D341Med (cell line): ENCODE data around the gene CX3CR1.
"Not testable (repeated sequence)": the region's sequence is repeated elsewhere in the genome, so short reads cannot be mapped to it uniquely, and the experiment has no call there.

Source experiments
- DNase-seq: peaks from one replicate; pipeline ENCODE4 v3.0.0; 2012; ENCODE audit warnings: low spot score

The CX3CR1 gene, protein sequence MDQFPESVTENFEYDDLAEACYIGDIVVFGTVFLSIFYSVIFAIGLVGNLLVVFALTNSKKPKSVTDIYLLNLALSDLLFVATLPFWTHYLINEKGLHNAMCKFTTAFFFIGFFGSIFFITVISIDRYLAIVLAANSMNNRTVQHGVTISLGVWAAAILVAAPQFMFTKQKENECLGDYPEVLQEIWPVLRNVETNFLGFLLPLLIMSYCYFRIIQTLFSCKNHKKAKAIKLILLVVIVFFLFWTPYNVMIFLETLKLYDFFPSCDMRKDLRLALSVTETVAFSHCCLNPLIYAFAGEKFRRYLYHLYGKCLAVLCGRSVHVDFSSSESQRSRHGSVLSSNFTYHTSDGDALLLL

DNA sequence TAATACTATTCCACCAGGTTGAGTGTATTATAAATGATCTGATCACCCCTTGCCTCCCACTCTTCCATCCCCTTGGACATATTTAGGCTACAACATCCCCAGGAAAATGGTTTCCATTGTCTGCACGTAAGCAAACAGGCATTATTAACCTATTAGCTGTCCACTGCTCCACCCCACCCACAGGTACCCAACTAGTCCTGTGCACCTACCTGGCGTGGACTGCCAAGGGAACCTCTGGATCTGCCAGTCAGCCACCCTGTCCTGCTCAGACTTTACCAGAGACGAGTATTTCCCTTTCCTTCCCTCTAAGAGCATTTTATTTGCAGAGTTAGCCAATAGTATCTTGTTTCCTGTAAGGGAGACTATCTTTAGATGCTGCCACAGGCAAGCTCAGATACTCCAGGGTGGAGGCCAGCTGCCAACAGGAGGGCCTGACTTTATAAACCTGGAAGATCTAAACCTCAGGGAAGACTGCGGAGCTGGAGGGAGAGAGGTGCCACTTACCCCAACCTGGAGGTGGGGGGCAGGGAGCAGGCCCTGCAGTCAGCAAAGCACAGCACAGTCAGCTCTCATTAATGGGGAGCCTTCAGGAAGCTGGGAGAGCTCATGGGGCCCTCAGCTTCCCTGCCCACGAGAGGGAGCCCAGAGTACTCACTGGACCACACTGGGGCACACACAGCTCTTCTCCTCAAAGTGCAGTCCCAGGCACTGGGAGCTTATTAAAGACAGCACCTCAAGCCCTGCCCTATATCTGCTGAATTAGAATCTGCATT is at the start of gene CX3CR1:
Gene CX3CR1 (minus strand): TSS at position 292 of the 773 bp plus-strand sequence. CDS start 13,527 bp downstream, outside the sequence.
- DNase-seq, result no peak

DNA sequence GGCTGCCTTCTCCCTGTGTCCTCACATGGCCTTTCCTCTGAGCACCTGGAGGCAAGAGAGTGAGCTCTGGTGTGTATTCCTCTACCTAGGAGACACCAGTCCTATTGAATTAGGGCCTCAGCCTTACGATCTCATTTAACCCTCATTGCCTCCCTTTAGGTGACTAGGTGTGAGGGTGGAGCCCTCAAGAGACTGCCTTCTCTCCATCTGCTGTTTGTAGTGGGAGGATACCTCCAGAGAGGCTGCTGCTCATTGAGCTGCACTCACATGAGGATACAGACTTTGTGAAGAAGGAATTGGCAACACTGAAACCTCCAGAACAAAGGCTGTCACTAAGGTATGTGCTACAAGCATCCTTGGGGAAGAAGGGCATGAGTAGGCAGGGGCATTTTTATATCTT is 49.7 kb upstream of the CX3CR1 start, which contains the start of gene CCR8:
Gene CCR8 (plus strand): TSS at position 217 of the 400 bp plus-strand sequence. CDS start 2,623 bp downstream, outside the sequence.
- DNase-seq, result no peak

DNA sequence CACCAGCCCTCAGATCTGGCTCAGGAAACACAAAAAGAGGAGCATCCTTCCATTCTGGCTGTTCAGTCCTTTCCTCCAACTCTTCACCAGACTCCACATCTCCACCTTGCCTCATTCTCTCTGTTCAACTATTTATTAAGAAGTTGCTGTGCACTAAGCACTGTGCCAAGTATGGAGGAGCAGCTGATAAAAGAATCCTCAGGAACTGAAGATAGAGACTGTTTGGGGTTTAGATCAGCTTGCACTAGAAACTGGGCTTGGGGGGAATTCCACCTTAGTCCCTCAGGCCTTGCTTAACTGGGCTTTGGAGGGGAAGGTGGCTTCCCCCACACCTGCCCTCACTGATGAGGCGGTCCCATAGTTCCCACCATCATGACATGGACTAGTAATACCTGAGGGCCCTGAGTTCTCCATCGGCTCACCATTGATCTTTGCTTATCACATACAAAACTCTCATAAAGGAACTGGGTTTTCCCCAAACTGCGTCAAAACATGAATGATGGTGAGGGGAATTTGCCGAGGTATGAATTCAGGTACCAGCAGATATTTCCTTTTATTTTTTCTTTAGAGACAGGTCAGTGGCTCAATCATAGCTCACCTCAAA is 48.0 kb upstream of the CX3CR1 start:
- no peak for DNase-seq

DNA sequence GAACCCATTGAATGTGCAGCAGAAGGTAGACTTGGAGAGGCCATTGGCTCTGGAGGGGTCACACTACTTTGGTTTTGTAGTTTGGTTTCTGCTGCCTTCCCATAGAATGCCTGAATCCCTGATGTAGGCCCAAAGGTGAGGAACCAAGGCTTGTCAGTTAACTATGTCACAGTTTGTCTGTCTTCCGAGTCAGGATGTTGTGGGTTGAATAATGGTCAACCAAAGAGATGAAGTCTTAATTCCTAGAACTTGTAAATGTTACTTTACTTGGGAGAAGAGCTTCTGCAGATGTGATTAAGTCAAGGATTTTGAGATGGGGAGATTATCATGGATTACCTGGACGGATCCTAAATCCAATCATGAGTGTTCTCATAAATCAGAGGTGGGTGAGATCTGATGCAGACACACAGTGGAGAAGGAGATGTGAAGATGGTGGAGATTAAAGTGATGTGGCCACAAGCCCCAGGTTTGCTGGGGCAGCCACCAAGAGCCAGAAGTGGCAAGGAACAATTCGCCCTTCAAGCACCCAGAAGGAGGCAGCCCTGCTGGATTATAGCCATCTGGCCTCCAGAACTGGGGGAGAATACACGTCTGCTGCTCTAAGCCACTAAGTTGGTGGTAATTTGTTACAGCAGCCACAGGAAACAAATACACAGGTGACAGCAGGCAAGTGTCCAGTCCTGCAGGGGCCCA is 47.4 kb upstream of the CX3CR1 start:
- no peak for DNase-seq

DNA sequence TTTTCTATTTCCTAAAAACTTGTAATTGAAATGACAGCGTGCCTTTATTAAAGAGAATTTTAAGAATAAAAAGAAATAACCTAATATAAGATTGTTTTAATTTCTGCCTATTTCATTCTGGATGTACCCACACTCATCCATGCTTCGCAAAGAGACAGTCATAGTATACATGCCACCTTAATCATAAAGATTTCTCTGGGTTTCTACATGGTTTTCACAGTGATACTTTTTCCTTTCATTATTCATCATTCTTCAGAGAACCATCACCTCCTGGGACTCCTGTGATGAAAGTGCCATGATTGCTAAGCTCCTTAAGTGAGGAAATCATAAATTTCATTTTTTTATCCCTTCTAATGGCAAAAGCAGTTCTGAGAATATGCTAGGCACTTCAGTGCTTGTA is 45.4 kb upstream of the CX3CR1 start:
- no peak for DNase-seq

DNA sequence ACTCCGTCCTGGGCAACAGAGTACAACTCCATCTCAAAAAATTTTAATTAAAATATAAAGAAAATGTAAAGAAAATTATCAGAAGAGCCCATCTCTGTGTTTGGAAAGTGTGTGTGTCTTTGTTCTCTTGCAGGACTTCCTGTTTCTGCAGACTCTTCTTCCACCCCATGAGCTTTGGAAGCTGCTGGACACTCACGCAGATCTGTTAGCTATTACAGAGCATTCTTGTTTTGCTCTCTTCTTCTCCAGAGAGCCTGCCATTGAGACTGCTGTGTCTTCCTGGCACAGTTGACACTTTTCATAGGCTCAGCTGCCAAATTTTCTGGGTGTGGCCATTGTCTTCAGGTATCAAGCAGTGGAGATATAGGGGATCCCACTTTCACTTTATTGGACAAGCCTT is 43.7 kb upstream of the CX3CR1 start:
- no peak for DNase-seq

DNA sequence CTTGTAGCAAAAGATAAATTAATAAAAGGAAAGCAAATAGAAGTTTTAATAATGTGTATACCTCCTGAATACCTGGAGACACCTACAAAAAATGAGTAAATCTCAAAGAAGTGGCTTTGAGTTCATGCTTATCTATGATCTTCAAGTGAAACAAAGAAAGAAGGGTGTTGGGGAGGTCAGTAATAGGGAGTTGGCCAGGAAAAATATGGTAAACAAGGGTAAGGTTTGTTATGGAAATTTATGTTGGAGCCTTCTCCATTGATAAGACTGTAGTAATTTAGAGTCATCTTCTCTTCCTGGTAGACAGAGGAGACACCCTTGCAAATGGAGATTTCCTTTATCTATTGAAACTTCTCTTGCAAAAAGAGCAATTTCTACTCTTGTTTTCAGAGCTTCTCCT is 43.1 kb upstream of the CX3CR1 start:
- DNase-seq, result no peak

DNA sequence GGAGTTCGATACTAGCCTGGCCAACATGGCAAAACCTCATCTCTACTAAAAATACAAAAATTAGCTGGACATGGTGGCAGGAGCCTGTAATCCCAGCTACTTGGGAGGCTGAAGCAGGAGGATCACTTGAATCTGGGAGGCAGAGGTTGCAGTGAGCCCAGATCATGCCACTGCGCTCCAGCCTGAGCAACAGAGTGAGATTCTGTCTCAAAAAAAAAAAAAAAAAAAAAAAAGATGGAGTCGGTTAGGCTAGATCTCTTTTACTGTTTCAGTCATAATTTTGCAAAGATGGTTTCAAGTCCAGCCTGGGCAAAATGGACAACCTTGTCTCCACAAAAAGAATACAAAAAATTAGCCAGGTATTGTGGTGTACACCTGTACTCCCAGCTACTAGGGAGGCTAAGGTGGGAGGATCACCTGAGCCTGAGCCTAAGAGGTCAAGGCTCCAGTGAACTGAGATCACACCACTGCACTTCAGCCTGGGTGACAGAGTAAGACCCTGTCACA is 42.4 kb upstream of the CX3CR1 start:
- DNase-seq, result not testable (repeated sequence)

DNA sequence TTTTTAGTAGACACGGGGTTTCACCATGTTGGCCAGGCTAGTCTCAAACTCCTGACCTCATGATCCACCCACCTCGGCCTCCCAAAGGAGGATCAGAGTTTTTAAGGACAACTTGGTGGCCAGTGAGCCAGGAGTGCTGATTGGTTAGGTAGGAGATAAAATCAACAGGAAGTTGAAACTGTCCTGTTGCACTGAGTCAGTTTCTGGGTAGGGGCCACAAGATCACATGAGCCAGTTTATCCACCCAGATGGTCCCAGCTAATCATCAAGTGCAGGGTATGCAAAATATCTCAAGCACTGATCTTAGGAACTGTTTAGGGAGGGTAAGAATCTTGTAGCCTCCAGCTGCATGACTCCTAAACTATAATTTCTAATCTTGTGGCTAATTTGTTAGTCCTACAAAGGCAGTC is 41.7 kb upstream of the CX3CR1 start:
- DNase-seq, result not testable (repeated sequence)

DNA sequence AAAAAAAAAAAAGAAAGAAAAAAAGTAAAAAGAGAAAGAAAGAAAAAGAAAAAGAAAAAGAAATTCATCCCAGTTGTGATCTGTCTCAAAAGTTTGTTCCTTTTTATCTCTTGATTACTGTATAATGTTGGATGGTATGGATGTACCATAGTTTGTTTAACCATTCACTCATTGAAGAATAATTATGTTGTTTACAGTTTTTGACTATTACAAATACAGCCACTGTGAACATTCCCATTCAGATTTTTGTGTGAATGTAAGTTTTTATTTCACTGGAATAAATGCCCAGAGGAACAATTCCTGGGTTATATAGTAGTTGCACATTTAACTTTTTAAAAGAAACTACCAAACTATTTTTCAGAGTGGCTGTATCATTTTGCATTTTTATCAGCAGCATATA is 39.4 kb upstream of the CX3CR1 start:
- DNase-seq, result no peak

DNA sequence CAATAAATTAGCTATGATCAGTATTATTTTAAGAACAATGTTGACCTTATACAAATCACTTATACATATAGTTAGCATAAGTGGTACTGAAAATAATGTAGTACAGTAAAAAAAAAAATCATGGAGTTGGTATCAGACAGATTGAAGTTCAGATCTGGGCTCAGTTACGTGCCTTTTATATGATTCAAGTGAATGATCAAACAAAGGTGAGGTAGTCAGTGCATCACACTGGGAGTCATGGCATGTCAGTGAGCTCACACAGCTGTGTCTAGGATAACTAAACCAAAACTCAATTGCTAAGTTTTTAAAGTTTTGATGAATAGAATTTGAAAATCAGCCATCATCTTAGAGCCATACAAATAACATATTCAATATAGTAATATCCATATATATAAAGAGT is 38.5 kb upstream of the CX3CR1 start:
- no peak for DNase-seq

DNA sequence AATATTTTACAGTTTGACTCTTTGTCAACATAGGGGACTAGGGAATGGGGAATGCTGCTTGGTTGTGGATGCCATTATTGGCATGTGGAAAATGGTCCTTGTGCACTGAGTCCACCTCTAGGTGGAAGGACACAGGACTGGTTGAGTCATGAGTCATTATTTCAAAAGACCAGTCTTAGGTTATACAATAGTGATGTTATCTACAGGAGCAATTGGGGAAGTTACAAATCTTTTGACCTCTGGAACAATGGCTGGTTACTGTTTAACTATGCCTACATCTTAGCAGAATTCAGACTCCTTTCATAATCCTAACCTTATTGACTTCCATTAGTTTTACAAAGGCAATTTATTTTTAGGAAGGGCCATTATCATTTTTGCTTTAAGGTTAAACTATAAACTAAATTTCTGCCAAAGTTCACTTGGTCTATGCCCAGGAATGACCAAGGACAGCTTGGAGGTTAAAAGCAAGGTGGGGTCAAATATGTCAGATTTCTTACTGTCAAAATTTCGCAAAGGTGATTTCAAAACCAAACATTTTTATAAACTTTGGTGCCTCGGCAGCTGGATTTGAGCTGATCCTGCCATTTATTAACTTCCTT is 37.8 kb upstream of the CX3CR1 start:
- no peak for DNase-seq

DNA sequence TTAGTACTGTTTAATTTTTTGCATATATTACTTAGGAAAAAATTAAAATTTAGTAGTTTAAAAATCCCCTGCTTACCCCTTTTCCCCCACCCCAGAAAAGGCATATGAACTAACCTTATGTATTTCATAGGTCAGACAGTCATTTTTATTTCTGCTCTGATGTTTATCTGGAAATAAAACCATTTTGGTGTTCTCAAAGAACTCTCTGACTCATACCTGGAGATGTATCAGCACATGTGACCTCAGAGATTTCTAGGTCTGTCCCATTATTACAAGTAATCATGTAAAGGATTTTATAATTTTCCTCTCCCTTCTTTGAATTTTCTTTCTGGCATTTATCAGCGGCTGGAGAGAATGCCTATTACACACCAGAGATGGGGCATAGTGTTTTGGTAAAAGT is 35.6 kb upstream of the CX3CR1 start:
- DNase-seq, result no peak

DNA sequence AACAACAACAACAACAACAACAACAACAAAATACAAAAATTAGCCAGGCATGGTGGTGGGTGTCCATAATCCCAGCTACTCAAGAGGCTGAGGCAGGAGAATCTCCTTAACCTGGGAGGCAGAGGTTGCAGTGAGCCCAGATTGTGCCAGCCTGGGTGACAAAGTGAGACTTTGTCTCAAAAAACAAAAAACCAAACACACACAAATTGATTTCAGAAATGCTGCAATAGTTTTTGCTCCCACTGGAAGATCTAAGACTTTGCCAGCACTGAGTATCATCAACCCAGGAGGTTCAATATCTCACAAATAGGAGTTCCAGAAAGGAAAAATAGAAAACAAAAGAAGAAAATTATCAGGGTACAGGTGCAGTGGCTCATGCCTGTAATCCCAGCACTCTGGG is 33.5 kb upstream of the CX3CR1 start:
- DNase-seq, result no peak

DNA sequence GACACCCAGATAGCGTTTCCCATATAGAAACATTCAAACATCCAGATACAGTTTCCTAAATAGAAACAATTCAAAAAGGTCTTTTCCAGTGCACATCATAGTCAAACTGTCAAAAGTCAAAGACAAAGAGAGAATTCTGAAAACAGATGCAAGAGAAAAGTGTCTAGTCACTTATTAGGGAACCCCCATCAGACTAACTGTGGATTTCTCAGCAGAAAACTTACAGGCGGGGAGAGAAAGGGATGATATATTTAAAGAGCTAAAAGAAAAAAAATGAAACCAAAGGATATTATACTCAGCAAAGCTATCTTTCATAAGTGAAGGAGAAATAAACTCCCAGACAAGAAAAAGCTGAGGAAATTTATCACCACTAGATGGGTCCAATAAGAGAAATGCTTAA is 22.3 kb upstream of the CX3CR1 start:
- no peak for DNase-seq

DNA sequence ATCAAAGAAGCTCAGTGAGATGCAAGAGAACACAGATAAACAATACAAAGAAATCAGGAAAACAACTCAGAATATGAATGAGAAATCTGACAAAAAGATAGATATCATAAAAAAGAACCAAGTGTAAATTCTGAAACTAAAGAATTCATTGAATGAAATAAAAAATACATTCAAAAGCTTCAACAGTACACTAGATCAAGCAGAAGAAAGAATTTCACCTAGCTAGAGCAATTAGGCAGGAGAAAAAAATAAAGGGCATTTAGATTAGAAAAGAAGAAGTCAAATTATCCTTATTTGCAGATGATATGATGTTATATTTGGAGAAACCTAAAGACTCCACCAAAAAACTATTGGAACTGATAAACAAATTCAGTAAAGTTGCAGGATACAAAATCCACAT is 19.4 kb upstream of the CX3CR1 start:
- no peak for DNase-seq

DNA sequence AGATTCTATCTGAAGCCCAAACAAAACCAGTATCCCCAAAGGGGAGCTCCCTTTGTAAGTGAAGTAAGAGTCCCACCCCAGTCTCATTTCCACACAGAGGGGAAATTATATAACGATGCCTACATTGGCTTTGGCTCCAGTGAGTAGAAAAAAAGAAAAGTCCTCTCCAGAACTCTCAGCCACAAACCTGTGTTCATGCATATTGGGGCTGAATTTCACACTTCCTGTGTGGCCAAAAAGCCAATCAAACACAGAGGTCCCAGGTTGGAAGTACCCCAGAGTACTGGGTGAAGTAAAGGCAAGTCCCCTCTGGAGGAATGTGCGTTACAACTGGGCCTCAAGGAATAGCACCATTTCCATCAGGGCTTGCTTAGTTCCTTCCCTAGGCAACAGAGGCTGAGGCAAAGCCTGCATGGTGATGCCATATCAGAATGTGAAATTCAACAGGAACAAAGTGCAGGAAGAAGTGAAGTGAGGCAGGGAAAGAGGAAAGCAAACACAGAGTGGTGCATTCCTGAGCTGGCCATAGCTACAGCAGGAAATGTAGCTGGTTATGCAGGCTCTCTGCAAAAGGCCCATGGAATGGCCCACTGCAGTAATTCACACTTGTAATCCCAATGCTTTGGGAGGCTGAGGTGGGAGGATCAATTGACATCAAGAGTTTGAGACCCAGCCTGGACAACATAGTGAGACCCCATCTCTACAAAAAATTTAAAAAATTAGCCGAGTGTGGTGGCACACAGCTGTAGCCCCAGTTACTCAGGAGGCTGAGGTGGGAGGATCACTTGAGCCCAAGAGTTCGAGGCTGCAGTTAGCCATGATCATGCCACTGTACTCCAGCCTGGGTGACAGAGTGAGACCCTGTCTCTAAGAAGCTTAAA is 16.6 kb upstream of the CX3CR1 start:
- no peak for DNase-seq

DNA sequence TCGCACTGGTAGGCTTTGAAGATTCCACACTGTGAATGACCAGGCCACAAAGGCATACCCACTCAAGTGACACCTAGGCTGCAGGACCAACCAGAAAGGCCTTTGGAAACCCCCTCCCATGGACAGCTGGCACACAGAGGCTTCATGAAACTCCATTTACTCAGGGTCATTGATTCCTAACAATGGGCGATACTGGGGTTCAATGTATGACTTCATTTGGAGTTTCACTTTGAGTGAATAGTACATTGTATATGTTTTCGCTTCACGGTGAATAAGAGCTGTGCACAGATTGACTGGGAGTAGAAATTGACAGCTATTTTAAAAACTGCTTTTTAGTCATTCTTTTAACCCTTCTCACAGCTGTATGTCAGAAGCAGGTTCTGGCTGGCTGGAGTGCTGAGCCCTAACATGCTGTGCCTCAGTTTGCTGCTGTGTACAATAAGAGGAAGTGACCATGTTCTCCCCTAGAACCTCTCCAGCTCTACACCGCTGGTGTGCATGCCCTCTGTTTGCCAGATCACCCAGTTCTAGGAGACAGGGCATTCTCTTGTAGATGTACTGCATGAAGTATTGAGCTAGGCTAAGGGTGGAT is 15.4 kb upstream of the CX3CR1 start:
- DNase-seq, result no peak

DNA sequence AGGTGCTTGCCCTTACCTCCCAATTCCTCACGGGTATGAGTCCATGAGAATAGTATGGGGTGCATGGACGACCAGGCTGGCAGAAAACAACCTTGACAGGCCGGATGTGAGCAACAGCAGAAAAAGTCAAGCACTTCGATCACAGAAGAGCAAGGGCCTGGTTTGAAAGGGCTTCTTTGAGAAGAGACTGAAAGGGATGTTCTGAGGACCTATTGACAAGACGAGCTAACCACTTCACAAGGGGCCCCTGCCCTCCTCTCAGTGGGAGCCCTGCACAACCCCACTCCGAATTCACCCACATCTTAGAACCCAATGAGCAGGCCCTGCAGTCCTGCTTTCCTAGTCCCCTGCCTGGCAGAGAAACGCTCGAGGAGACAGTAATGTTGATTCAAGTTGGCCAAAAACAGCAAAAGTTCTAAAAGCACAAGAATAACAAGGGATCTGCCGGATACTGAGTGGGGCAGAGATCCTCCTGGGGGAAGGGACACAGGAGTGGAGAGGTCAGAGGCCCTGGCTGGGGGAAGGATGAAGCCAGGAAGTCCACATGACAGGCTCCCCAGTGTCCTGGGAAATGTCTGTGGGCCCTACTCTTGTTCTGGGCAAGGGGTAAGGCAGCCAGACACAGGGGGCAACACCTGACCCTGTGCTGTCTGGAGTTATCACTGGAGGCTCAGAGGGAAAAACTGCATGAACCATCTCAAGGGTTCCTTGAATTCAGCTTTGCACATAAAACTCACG is 14.8 kb upstream of the CX3CR1 start:
- no peak for DNase-seq

DNA sequence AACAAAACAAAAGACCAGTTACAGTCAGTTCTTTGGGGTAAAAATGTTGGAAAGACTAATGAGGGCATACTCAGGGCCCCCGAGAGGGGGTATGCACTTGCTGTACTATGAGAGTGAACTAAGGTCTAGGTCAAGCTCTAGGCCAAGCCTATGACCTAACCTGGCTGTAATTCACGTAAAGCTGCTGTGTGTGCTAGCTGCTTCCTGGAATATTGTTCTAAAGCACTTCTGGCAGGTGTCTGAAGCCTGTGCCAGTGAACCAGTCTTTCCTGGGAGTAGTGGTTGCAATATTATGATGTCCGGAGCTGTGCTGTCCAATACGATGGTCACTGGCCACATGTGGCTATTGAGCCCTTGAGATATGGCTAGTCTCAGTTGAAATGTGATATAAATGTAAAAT is 13.1 kb upstream of the CX3CR1 start:
- no peak for DNase-seq
